Caco-2 (cell line): ENCODE data around the gene CD59. TPM values are rescaled to one million over a fixed set of nuclear protein-coding genes. Genes with fewer than 3 reads are reported as not detected.

Experiments
- BruUV-seq: library from RNA; stranded (reverse); fragments of 400-500 nt; replicated peaks from 2 replicates; lab custom pipeline; 2021; lab: Mats Ljungman, UMichigan
- CTCF ChIA-PET: fragments of 300-600 bp; sonication (Branson Sonifier 250); formaldehyde crosslinking; loops from one replicate; lab custom pipeline; 2022; ENCODE audit warnings: antibody characterized with exemption; lab: Charles Lee
- POLR2A ChIA-PET: fragments of 300-600 bp; sonication (Branson Sonifier 250); formaldehyde crosslinking; loops from one replicate; lab custom pipeline; 2022; ENCODE audit warnings: antibody characterized with exemption; lab: Charles Lee
- DNase-seq, 2 experiments: peaks; one replicate each; pipeline versions ENCODE4 v3.0.0 to v3.0.0-alpha.2; 2020 to 2022
- H3K27me3 ChIP-seq: replicated peaks from 2 replicates; pipeline ENCODE4 v1.6.0; 2011; ENCODE audit warnings: low read length; ENCODE audit not compliant: control insufficient read depth, insufficient read depth
- H3K36me3 ChIP-seq: 2 replicates; pipeline ENCODE4 v1.5.1; 2011; ENCODE audit warnings: low read length; ENCODE audit not compliant: control insufficient read depth, insufficient read depth
- H3K4me1 ChIP-seq: fragments of 250-450 bp; sonication (Bioruptor Pico); 2 replicates; pipeline ENCODE4 v1.5.1; 2020; ENCODE audit warnings: mild to moderate bottlenecking
- H3K4me3 ChIP-seq: 2 replicates; pipeline ENCODE4 v1.5.1; 2011; ENCODE audit warnings: low read depth, mild to moderate bottlenecking, control low read depth, low read length
- H3K9me3 ChIP-seq: fragments of 250-450 bp; sonication (Bioruptor Pico); 2 replicates; pipeline ENCODE4 v1.5.1; 2020; ENCODE audit warnings: mild to moderate bottlenecking, moderate library complexity
- H3K27ac Mint-ChIP-seq: one replicate; pipeline ENCODE4 v1.8.0; 2022; ENCODE audit warnings: mixed read lengths; ENCODE audit not compliant: unreplicated experiment
- H3K27me3 Mint-ChIP-seq: one replicate; pipeline ENCODE4 v1.8.0; 2022; ENCODE audit warnings: mixed read lengths; ENCODE audit not compliant: insufficient read depth, unreplicated experiment
- H3K36me3 Mint-ChIP-seq: one replicate; pipeline ENCODE4 v1.8.0; 2022; ENCODE audit warnings: mild to moderate bottlenecking, mixed read lengths; ENCODE audit not compliant: insufficient read depth, unreplicated experiment
- H3K4me1 Mint-ChIP-seq: one replicate; pipeline ENCODE4 v1.8.0; 2022; ENCODE audit warnings: low read depth, mixed read lengths; ENCODE audit not compliant: unreplicated experiment
- H3K4me3 Mint-ChIP-seq: one replicate; pipeline ENCODE4 v1.8.0; 2022; ENCODE audit warnings: mild to moderate bottlenecking, moderate library complexity, mixed read lengths; ENCODE audit not compliant: unreplicated experiment
- H3K9me3 Mint-ChIP-seq: one replicate; pipeline ENCODE4 v1.8.0; 2022; ENCODE audit warnings: mixed read lengths; ENCODE audit not compliant: unreplicated experiment
- CTCF ChIP-seq, 2 experiments: fragments of 200-600 bp in 1 of 2; IDR thresholded peaks; 1 replicate in 1 of 2; 2 replicates in 1 of 2; pipeline versions ENCODE4 v1.5.1 to v1.8.0; 2011 to 2022; ENCODE audit warnings: antibody characterized with exemption in 1 of 2, control low read depth in 1 of 2, inconsistent platforms in 1 of 2, low read depth in 1 of 2, low read length in 1 of 2, mild to moderate bottlenecking in 1 of 2, moderate library complexity in 1 of 2; ENCODE audit not compliant: insufficient read depth in 1 of 2, severe bottlenecking in 1 of 2, unreplicated experiment in 1 of 2
- intact Hi-C: fragments of 100-400 bp; cut with micrococcal nuclease; formaldehyde crosslinking; loops from one replicate; pipeline ENCODE4 v1.10.0; 2022; ENCODE audit not compliant: unreplicated experiment
- total RNA-seq: library from RNA; stranded (reverse); gene quantifications from 2 replicates; pipeline ENCODE4 v1.2.3, GENCODE V29; 2022

The CD59 gene
- total RNA-seq, 1 experiment from 2014 or later, result 149 TPM

- Mint-ChIP-seq H3K9me3 (no peaks in the 10 kb centered on the region), H3K4me1 (peaks cover 13% of the 10 kb centered on the region), H3K36me3 (no peaks in the 10 kb centered on the region), H3K27ac (no peak overlapping the region), H3K27me3 (peaks cover 2% of the 10 kb centered on the region), H3K4me3 (no peak overlapping the region)
- Histone ChIP-seq H3K4me3 (no peak overlapping the region), H3K4me1 (peaks cover 14% of the 10 kb centered on the region), H3K9me3 (0 out of 2 replicates have a peak, but pooled peaks cover under 1% of the 10 kb centered on the region), H3K27me3 (no peaks in the 10 kb centered on the region), H3K36me3 (no peaks in the 10 kb centered on the region)
- CTCF ChIA-PET, result interaction anchor here (1.2 kb wide), 1 partner anchor 330 kb away, joined by 3 read pairs; no protein-coding TSS in a partner anchor
- intact Hi-C loops, result no loop called here
- no peak for TF ChIP-seq CTCF (IDR thresholded peaks at IDR 0.05; ENCODE audit: insufficient read depth in 1 of 2, low read depth in 1 of 2, low read length in 1 of 2, severe bottlenecking in 1 of 2, unreplicated experiment in 1 of 2)
- POLR2A ChIA-PET, result interaction anchor here (0.9 kb wide), 1 partner anchor 44 kb away, joined by 3 read pairs; the partner anchor contains the start of gene CD59
- DNase-seq, result no peak
- BruUV-seq, result no TSS peak
Measured at GRCh38 chr11:33692541-33692940, 43.7 kb downstream of the CD59 start.

- peaks cover 14% of the 10 kb centered on the region for H3K4me1 ChIP-seq
- no peaks in the 10 kb centered on the region for H3K27me3 ChIP-seq
- no peaks in the 10 kb centered on the region for H3K36me3 ChIP-seq
- no peak for DNase-seq
- ChIA-PET POLR2A (interaction anchor here (0.9 kb wide), 1 partner anchor 44 kb away, joined by 3 read pairs; the partner anchor contains the start of gene CD59), CTCF (interaction anchor here (0.7 to 1.2 kb wide), 2 partner anchors 330 to 812 kb away, joined by 3 read pairs; no protein-coding TSS in a partner anchor)
- H3K9me3 ChIP-seq, result 0 out of 2 replicates have a peak, but pooled peaks cover 3% of the 10 kb centered on the region
- no TSS peak for BruUV-seq
- H3K4me3 ChIP-seq, result no peak overlapping the region
- no peak for TF ChIP-seq CTCF (IDR thresholded peaks at IDR 0.05; ENCODE audit: insufficient read depth in 1 of 2, low read depth in 1 of 2, low read length in 1 of 2, severe bottlenecking in 1 of 2, unreplicated experiment in 1 of 2)
- Mint-ChIP-seq H3K9me3 (no peaks in the 10 kb centered on the region), H3K4me1 (peaks cover 13% of the 10 kb centered on the region), H3K27ac (no peak overlapping the region), H3K27me3 (no peaks in the 10 kb centered on the region), H3K4me3 (no peak overlapping the region), H3K36me3 (no peaks in the 10 kb centered on the region)
- intact Hi-C loops, result no loop called here
Measured at GRCh38 chr11:33692013-33692504, 44.2 kb downstream of the CD59 start.

- CTCF ChIA-PET, result interaction anchor here (0.7 to 0.9 kb wide), 2 partner anchors 51 to 811 kb away, joined by 3 to 4 read pairs; no protein-coding TSS in a partner anchor
- Histone ChIP-seq H3K4me3 (no peak overlapping the region), H3K27me3 (no peaks in the 10 kb centered on the region), H3K9me3 (0 out of 2 replicates have a peak, but pooled peaks cover 3% of the 10 kb centered on the region), H3K4me1 (peaks cover 14% of the 10 kb centered on the region), H3K36me3 (no peaks in the 10 kb centered on the region)
- no peak for TF ChIP-seq CTCF (IDR thresholded peaks at IDR 0.05; ENCODE audit: insufficient read depth in 1 of 2, low read depth in 1 of 2, low read length in 1 of 2, severe bottlenecking in 1 of 2, unreplicated experiment in 1 of 2)
- BruUV-seq, result no TSS peak
- H3K4me1 Mint-ChIP-seq, result peaks cover 13% of the 10 kb centered on the region
- peak in 1 of 2 experiments; percentile 28 for DNase-seq
- H3K9me3 Mint-ChIP-seq, result no peaks in the 10 kb centered on the region
- H3K36me3 Mint-ChIP-seq, result no peaks in the 10 kb centered on the region
- intact Hi-C loops, result no loop called here
- H3K27ac Mint-ChIP-seq, result no peak overlapping the region
- POLR2A ChIA-PET, result no interaction called here
- H3K27me3 Mint-ChIP-seq, result no peaks in the 10 kb centered on the region
- no peak overlapping the region for H3K4me3 Mint-ChIP-seq
Measured at GRCh38 chr11:33691066-33691864, 45.0 kb downstream of the CD59 start.
